Spleen (tissue), 13 donors: ENCODE results near the gene PSG1. TPM values are rescaled to one million over a fixed set of nuclear protein-coding genes. Genes with fewer than 3 reads are reported as not detected.
"Not testable (repeated sequence)": the region's sequence is repeated elsewhere in the genome, so short reads cannot be mapped to it uniquely, and the experiment has no call there.

Source experiments
- DNase-seq: peaks from one replicate; pipeline ENCODE4 v3.0.0-alpha.2; 2020
- H3K27ac ChIP-seq, 8 donors: fragments of 200-600 bp; sonication (generic) in 7 of 8; 1 replicate in 4 of 8; 2 replicates in 4 of 8; pipeline versions ENCODE4 v1.5.0 to v1.8.0; 2016 to 2021; ENCODE audit warnings: inconsistent platforms in 4 of 8, mild to moderate bottlenecking in 4 of 8, moderate library complexity in 1 of 8
- H3K27me3 ChIP-seq, 7 donors: fragments of 200-600 bp; sonication (generic) in 6 of 7; replicated peaks in 1 of 7; 1 replicate in 4 of 7; 2 replicates in 3 of 7; pipeline versions ENCODE4 v1.5.0 to v1.8.0; 2016 to 2021; ENCODE audit warnings: inconsistent platforms in 3 of 7, mild to moderate bottlenecking in 1 of 7
- H3K36me3 ChIP-seq, 6 donors: fragments of 200-600 bp; sonication (generic) in 5 of 6; 1 replicate in 4 of 6; 2 replicates in 2 of 6; pipeline versions ENCODE4 v1.5.0 to v1.8.0; 2016 to 2021; ENCODE audit warnings: inconsistent platforms in 2 of 6
- H3K4me1 ChIP-seq, 6 donors: fragments of 200-600 bp; sonication (generic) in 5 of 6; 1 replicate in 3 of 6; 2 replicates in 3 of 6; pipeline versions ENCODE4 v1.5.0 to v1.8.0; 2016 to 2021; ENCODE audit warnings: inconsistent platforms in 3 of 6
- H3K4me3 ChIP-seq, 8 donors: fragments of 200-600 bp; sonication (generic) in 7 of 8; 1 replicate in 4 of 8; 2 replicates in 4 of 8; pipeline versions ENCODE4 v1.5.0 to v1.8.0; 2016 to 2021; ENCODE audit warnings: inconsistent platforms in 4 of 8, mild to moderate bottlenecking in 4 of 8, moderate library complexity in 2 of 8
- H3K9me3 ChIP-seq, 8 donors: fragments of 200-600 bp; sonication (generic) in 7 of 8; 1 replicate in 4 of 8; 2 replicates in 4 of 8; pipeline versions ENCODE4 v1.5.0 to v1.8.0; 2016 to 2021; ENCODE audit warnings: inconsistent platforms in 4 of 8
- CTCF ChIP-seq, 11 experiments: fragments of 200-600 bp in 7 of 11; fragments of 450-650 bp in 4 of 11; sonication (generic) in 4 of 11; IDR thresholded peaks in 8 of 11; conservative IDR thresholded peaks in 3 of 11; 1 replicate in 7 of 11; 2 replicates in 4 of 11; pipeline versions ENCODE4 v1.4.0 to v1.8.0; 2016 to 2021; ENCODE audit warnings: antibody characterized with exemption in 11 of 11, inconsistent platforms in 4 of 11, mild to moderate bottlenecking in 1 of 11
- POLR2A ChIP-seq, 3 donors: fragments of 450-650 bp; IDR thresholded peaks; one replicate each; pipeline ENCODE4 v1.5.1; 2017; ENCODE audit warnings: antibody characterized with exemption in 3 of 3, mild to moderate bottlenecking in 1 of 3
- POLR2AphosphoS5 ChIP-seq, 3 donors: sonication (generic); formaldehyde crosslinking; IDR thresholded peaks; one replicate each; pipeline ENCODE4 v1.5.1; 2017; ENCODE audit warnings: antibody characterized with exemption in 3 of 3
- WGBS, 5 donors: extraction: QIAGEN DNeasy Blood & Tissue Kit in 3 of 5; methylation state at CpG; one replicate each; pipeline versions ENCODE4 v1.1.5 to v1.1.7; 2013 to 2018; 5-methylcytosine and 5-hydroxymethylcytosine counted together
- intact Hi-C: fragments of 100-400 bp; cut with DNase I; formaldehyde crosslinking; loops from one replicate; pipeline ENCODE4 v1.15.0; 2023; ENCODE audit warnings: low total_unique reads
- long read RNA-seq, 2 donors: transcript quantifications; one replicate each; lab custom pipeline, GENCODE V29; 2026
- polyA plus RNA-seq, 3 donors: library from polyadenylated mRNA; stranded (reverse); fragments of 200-250 nt; gene quantifications; one replicate each; pipeline ENCODE4 v1.2.1, GENCODE V29; 2013
- total RNA-seq, 7 donors: library from RNA; depleted of rRNA in 3 of 7; stranded (reverse); fragments of >200 nt in 3 of 7; fragmentation: NEBNext Ultra II Directional in 4 of 7; extraction: Animal tissue kit (Norgen Biotek cat#: 25700) in 4 of 7; gene quantifications; one replicate each; pipeline versions ENCODE4 v1.1.0 to v1.2.1, GENCODE V29; 2016 to 2021
- donor health status: healthy with polysubstance abuse.
- donor health status: DM: no; HTN: no; CAD: no; lungs with moderate emphysema.
- donor health status: DM: no; HTN: no; CAD: no.
- donor health status: Bipolar disorder and iron deficiency.
- donor health status: healthy.
- donor health status: DM: no; HTN: no; CAD: no.
- donor health status: DM: yes; HTN: yes; CAD: no.

PSG1 gene
- not detected for total RNA-seq
- polyA plus RNA-seq: not detected
- long read RNA-seq, donor 1: 0 reads
- long read RNA-seq, donor 2: 0 reads

- 21 to 70% (median 48%) methylated on average over 2 of the region's 2 CpGs for WGBS, 5 donors
- intact Hi-C loops: no loop called here
- Histone ChIP-seq H3K27me3 (peaks cover 0 to 5% (median 0%) of the 10 kb centered on the region in 7 donors), H3K27ac (no peak within 1 kb of the TSS), H3K4me3 (no peak within 1 kb of the TSS), H3K4me1 (no peaks in the 10 kb centered on the region), H3K36me3 (no peaks in the 10 kb centered on the region), H3K9me3 (no peaks in the 10 kb centered on the region)
- TF ChIP-seq POLR2AphosphoS5 (IDR thresholded peaks at IDR 0.05) (no peak), POLR2A (IDR thresholded peaks at IDR 0.05) (no peak), CTCF (IDR thresholded peaks at IDR 0.05 in 8 of 11, conservative IDR thresholded peaks at IDR 0.05 in 3 of 11) (no peak)
- no peak for DNase-seq
Observed at GRCh38 chr19:42879613-42880012, at the start of gene PSG1. TSS of gene PSG1 (minus strand) at chr19:42879713. CDS start at chr19:42879581, 132 bp downstream.

GRCh38 chr19:42928896-42929295, 49.4 kb upstream of the PSG1 start:
- intact Hi-C loops: no loop called here

GRCh38 chr19:42926781-42927180, 47.3 kb upstream of the PSG1 start:
- peaks cover 0 to 4% (median 0%) of the 10 kb centered on the region in 7 donors for H3K27me3 ChIP-seq
- no peak overlapping the region for H3K27ac ChIP-seq
- intact Hi-C loops: no loop called here
- no peaks in the 10 kb centered on the region for H3K4me1 ChIP-seq
- no peaks in the 10 kb centered on the region for H3K36me3 ChIP-seq
- 52 to 62% (median 61%) methylated on average over 2 of the region's 2 CpGs for WGBS, 5 donors
- DNase-seq: no peak
- TF ChIP-seq CTCF (IDR thresholded peaks at IDR 0.05 in 8 of 11, conservative IDR thresholded peaks at IDR 0.05 in 3 of 11) (no peak), POLR2AphosphoS5 (IDR thresholded peaks at IDR 0.05) (no peak), POLR2A (IDR thresholded peaks at IDR 0.05) (no peak)
- no peaks in the 10 kb centered on the region for H3K9me3 ChIP-seq
- no peak overlapping the region for H3K4me3 ChIP-seq

More at GRCh38 chr19:42928896-42929295, 49.4 kb upstream of the PSG1 start:
- no peaks in the 10 kb centered on the region for H3K36me3 ChIP-seq
- no peak for DNase-seq
- H3K4me1 ChIP-seq: no peaks in the 10 kb centered on the region
- peaks cover 0 to 4% (median 0%) of the 10 kb centered on the region in 7 donors for H3K27me3 ChIP-seq
- no peak overlapping the region for H3K27ac ChIP-seq
- no peaks in the 10 kb centered on the region for H3K9me3 ChIP-seq
- H3K4me3 ChIP-seq: no peak overlapping the region
- no peak for TF ChIP-seq CTCF (IDR thresholded peaks at IDR 0.05 in 8 of 11, conservative IDR thresholded peaks at IDR 0.05 in 3 of 11)
- no peak for TF ChIP-seq POLR2AphosphoS5 (IDR thresholded peaks at IDR 0.05)
- no peak for TF ChIP-seq POLR2A (IDR thresholded peaks at IDR 0.05)
- 78 to 90% (median 87%) methylated on average over 3 of the region's 3 CpGs for WGBS, 5 donors

- DNase-seq, H3K27me3 ChIP-seq, H3K9me3 ChIP-seq, intact Hi-C loops, H3K27ac ChIP-seq, H3K4me1 ChIP-seq, H3K36me3 ChIP-seq, H3K4me3 ChIP-seq: not testable (repeated sequence)
- peak in 7 of 11 experiments; percentile 7 to 58 (median 44) for TF ChIP-seq CTCF (IDR thresholded peaks at IDR 0.05 in 8 of 11, conservative IDR thresholded peaks at IDR 0.05 in 3 of 11)
- 38 to 45% (median 43%) methylated on average over 9 of the region's 9 CpGs for WGBS, 5 donors
Observed at GRCh38 chr19:42923106-42923505, 43.6 kb upstream of the PSG1 start.

GRCh38 chr19:42920971-42921370, 41.5 kb upstream of the PSG1 start:
- H3K27ac ChIP-seq, DNase-seq, H3K9me3 ChIP-seq, H3K4me3 ChIP-seq, H3K27me3 ChIP-seq, intact Hi-C loops, H3K4me1 ChIP-seq, H3K36me3 ChIP-seq: not testable (repeated sequence)
